ENCODE data around the gene SPACA4. TPM values are rescaled to one million over a fixed set of nuclear protein-coding genes. Genes with fewer than 3 reads are reported as not detected.
"Not testable (repeated sequence)": the region's sequence is repeated elsewhere in the genome, so short reads cannot be mapped to it uniquely, and the experiment has no call there.

SPACA4 gene
- total and polyA plus RNA-seq, 9 donors, result not detected

DNA sequence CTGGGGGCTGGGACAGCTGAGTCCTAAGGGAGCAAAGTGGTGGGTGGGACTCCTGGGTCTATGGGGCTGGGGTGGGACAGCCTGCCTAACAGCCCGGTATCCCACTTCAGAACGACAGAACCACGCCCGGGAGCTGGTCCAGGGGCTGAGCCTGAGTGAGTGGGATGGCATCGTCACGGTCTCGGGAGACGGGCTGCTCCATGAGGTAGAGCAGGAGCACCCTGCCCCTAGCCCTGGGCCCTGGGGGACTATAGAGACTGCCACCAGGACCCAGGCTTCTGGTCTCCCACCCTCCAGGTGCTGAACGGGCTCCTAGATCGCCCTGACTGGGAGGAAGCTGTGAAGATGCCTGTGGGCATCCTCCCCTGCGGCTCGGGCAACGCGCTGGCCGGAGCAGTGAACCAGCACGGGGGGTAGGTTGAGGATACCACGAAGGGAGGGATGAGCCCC is 21.3 kb downstream of the SPACA4 start:
- WGBS (ENCODE audit: insufficient coverage), result 81% methylated on average over 6 of the region's 17 CpGs
- peaks cover 41% of the 10 kb centered on the region for H3K4me1 ChIP-seq (ENCODE audit: control insufficient read depth, insufficient read depth, low read length)
- H3K4me3 ChIP-seq (ENCODE audit: low read length), result no peak overlapping the region
- H3K9me3 ChIP-seq (replicated peaks; ENCODE audit: control insufficient read depth, low read depth, low read length), result no peaks in the 10 kb centered on the region
- peak; percentile 24 for DNase-seq
- no peaks in the 10 kb centered on the region for H3K27me3 ChIP-seq (ENCODE audit: control insufficient read depth, insufficient read depth, low read length)
- no peak overlapping the region for H3K27ac ChIP-seq (ENCODE audit: low read length)
- peaks cover 26% of the 10 kb centered on the region for H3K36me3 ChIP-seq (ENCODE audit: control insufficient read depth, insufficient read depth, low read length)

DNA sequence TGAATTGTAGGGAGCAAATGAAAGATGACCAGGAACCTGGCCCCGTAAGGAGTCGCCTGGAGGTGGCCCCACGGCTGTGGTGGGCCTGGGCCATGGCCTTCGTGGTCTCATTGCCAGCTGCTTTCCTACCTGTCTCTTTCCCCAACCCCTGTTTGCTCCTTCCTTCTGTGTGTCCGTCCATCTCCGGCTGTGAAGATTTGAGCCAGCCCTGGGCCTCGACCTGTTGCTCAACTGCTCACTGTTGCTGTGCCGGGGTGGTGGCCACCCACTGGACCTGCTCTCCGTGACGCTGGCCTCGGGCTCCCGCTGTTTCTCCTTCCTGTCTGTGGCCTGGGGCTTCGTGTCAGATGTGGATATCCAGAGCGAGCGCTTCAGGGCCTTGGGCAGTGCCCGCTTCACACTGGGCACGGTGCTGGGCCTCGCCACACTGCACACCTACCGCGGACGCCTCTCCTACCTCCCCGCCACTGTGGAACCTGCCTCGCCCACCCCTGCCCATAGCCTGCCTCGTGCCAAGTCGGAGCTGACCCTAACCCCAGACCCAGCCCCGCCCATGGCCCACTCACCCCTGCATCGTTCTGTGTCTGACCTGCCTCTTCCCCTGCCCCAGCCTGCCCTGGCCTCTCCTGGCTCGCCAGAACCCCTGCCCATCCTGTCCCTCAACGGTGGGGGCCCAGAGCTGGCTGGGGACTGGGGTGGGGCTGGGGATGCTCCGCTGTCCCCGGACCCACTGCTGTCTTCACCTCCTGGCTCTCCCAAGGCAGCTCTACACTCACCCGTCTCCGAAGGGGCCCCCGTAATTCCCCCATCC is 22.1 kb downstream of the SPACA4 start:
- peaks cover 31% of the 10 kb centered on the region for H3K36me3 ChIP-seq (ENCODE audit: control insufficient read depth, insufficient read depth, low read length)
- no peaks in the 10 kb centered on the region for H3K9me3 ChIP-seq (replicated peaks; ENCODE audit: control insufficient read depth, low read depth, low read length)
- 80% methylated on average over 25 of the region's 34 CpGs for WGBS (ENCODE audit: insufficient coverage)
- H3K27me3 ChIP-seq (ENCODE audit: control insufficient read depth, insufficient read depth, low read length), result no peaks in the 10 kb centered on the region
- H3K4me1 ChIP-seq (ENCODE audit: control insufficient read depth, insufficient read depth, low read length), result peaks cover 41% of the 10 kb centered on the region
- DNase-seq, result no peak
- H3K4me3 ChIP-seq (ENCODE audit: low read length), result no peak overlapping the region
- H3K27ac ChIP-seq (ENCODE audit: low read length), result no peak overlapping the region

DNA sequence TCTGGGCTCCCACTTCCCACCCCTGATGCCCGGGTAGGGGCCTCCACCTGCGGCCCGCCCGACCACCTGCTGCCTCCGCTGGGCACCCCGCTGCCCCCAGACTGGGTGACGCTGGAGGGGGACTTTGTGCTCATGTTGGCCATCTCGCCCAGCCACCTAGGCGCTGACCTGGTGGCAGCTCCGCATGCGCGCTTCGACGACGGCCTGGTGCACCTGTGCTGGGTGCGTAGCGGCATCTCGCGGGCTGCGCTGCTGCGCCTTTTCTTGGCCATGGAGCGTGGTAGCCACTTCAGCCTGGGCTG is 22.7 kb downstream of the SPACA4 start:
- Histone ChIP-seq H3K27me3 (ENCODE audit: control insufficient read depth, insufficient read depth, low read length) (no peaks in the 10 kb centered on the region), H3K27ac (ENCODE audit: low read length) (peak overlapping the region; percentile 38), H3K4me1 (ENCODE audit: control insufficient read depth, insufficient read depth, low read length) (peaks cover 45% of the 10 kb centered on the region), H3K9me3 (replicated peaks; ENCODE audit: control insufficient read depth, low read depth, low read length) (no peaks in the 10 kb centered on the region), H3K4me3 (ENCODE audit: low read length) (no peak overlapping the region), H3K36me3 (ENCODE audit: control insufficient read depth, insufficient read depth, low read length) (peaks cover 31% of the 10 kb centered on the region)
- DNase-seq, result no peak
- 76% methylated on average over 22 of the region's 22 CpGs for WGBS (ENCODE audit: insufficient coverage)

DNA sequence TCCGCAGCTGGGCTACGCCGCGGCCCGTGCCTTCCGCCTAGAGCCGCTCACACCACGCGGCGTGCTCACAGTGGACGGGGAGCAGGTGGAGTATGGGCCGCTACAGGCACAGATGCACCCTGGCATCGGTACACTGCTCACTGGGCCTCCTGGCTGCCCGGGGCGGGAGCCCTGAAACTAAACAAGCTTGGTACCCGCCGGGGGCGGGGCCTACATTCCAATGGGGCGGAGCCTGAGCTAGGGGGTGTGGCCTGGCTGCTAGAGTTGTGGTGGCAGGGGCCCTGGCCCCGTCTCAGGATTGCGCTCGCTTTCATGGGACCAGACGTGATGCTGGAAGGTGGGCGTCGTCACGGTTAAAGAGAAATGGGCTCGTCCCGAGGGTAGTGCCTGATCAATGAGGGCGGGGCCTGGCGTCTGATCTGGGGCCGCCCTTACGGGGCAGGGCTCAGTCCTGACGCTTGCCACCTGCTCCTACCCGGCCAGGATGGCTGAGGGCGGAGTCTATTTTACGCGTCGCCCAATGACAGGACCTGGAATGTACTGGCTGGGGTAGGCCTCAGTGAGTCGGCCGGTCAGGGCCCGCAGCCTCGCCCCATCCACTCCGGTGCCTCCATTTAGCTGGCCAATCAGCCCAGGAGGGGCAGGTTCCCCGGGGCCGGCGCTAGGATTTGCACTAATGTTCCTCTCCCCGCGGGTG is 23.2 kb downstream of the SPACA4 start:
- Histone ChIP-seq H3K4me1 (ENCODE audit: control insufficient read depth, insufficient read depth, low read length) (peaks cover 45% of the 10 kb centered on the region), H3K27ac (ENCODE audit: low read length) (peak overlapping the region; percentile 64), H3K9me3 (replicated peaks; ENCODE audit: control insufficient read depth, low read depth, low read length) (no peaks in the 10 kb centered on the region), H3K27me3 (ENCODE audit: control insufficient read depth, insufficient read depth, low read length) (no peaks in the 10 kb centered on the region), H3K36me3 (ENCODE audit: control insufficient read depth, insufficient read depth, low read length) (peaks cover 31% of the 10 kb centered on the region), H3K4me3 (ENCODE audit: low read length) (no peak overlapping the region)
- WGBS (ENCODE audit: insufficient coverage), result 24% methylated on average over 43 of the region's 48 CpGs
- DNase-seq, result peak; percentile 64

DNA sequence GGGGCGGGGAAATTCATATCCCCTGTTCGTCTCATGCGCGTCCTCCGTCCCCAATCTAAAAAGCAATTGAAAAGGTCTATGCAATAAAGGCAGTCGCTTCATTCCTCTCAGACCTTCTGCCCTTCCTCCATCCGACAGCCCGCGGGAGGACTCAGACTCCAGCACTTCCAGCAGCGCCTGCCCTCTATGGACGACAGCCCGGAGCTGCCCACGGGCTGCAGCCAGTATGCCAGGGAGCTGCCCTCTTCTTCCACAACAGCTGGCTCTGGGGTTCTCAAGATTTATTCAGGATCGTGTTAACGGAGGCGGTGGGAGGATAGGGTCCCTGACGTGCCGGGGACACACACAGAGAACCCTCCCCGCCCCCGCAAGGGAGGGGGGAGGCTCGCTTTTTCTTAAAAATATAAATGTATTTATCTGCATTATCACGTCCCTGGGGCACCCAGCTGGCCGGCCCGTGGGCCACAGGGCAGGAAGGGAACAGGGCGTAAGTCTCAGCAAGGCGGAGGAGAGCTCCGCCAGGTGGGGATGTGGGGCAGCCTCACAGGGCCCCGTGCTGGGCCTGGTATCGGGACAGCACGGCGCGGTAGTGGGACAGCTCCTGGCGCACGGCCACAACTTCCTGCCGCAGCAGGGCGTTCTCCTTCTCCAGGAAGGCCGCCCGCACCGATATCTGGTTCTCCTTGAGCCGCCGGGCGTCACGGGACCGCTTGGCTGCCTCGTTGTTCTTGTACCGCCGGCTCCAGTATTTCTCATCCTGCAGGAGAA is 23.9 kb downstream of the SPACA4 start:
- Histone ChIP-seq H3K27me3 (ENCODE audit: control insufficient read depth, insufficient read depth, low read length) (no peaks in the 10 kb centered on the region), H3K9me3 (replicated peaks; ENCODE audit: control insufficient read depth, low read depth, low read length) (no peaks in the 10 kb centered on the region), H3K4me1 (ENCODE audit: control insufficient read depth, insufficient read depth, low read length) (peaks cover 47% of the 10 kb centered on the region), H3K27ac (ENCODE audit: low read length) (peak overlapping the region; percentile 64), H3K36me3 (ENCODE audit: control insufficient read depth, insufficient read depth, low read length) (peaks cover 30% of the 10 kb centered on the region), H3K4me3 (ENCODE audit: low read length) (no peak overlapping the region)
- whole genome bisulfite sequencing (ENCODE audit: insufficient coverage), result 2% methylated on average over 25 of the region's 47 CpGs
- peak; percentile 80 for DNase-seq

DNA sequence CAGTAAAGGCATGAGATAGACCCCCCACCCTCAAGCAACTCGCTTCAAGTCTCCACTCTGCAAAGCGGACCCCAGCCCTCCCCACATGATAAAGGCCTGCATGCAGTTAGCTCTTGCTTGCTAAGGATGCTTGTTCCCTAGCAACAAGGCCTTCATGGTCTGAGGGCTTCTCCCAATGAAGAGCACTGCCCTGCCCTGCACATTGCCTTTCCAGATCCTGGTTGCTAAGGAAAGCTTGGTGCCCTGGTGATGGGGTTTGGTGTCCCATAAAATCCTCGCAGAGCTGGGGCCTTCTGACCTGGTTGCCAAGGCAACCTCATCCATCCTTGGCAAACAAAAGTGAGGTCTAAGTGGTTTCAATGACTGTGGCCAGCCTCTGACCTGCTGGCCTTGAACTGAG is 24.7 kb downstream of the SPACA4 start:
- Histone ChIP-seq H3K27ac (ENCODE audit: low read length) (peak overlapping the region; percentile 64), H3K4me3 (ENCODE audit: low read length) (no peak overlapping the region), H3K4me1 (ENCODE audit: control insufficient read depth, insufficient read depth, low read length) (peaks cover 52% of the 10 kb centered on the region), H3K27me3 (ENCODE audit: control insufficient read depth, insufficient read depth, low read length) (no peaks in the 10 kb centered on the region), H3K9me3 (replicated peaks; ENCODE audit: control insufficient read depth, low read depth, low read length) (no peaks in the 10 kb centered on the region), H3K36me3 (ENCODE audit: control insufficient read depth, insufficient read depth, low read length) (peaks cover 23% of the 10 kb centered on the region)
- 46% methylated on average over 3 of the region's 3 CpGs for WGBS (ENCODE audit: insufficient coverage)
- peak; percentile 40 for DNase-seq

DNA sequence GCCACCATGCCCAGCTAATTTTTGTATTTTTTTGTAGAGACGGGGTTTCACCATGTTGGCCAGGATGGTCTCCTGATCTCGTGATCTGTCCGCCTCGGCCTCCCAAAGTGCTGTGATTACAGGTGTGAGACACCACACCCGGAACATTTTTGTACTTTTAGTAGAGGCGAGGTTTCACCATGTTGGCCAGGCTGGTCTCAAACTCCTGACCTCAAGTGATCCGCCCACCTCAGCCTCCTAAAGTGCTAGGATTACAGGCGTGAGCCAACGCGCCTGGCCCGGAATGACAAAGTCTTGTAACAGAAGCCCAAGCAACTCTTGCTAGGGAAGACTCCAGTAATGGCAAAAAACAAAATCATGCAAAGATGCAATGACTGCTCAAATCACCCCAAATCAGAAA is 25.7 kb downstream of the SPACA4 start:
- H3K9me3 ChIP-seq (replicated peaks; ENCODE audit: control insufficient read depth, low read depth, low read length); DNase-seq; H3K27me3 ChIP-seq (ENCODE audit: control insufficient read depth, insufficient read depth, low read length); H3K27ac ChIP-seq (ENCODE audit: low read length); H3K4me3 ChIP-seq (ENCODE audit: low read length): not testable (repeated sequence)
- Histone ChIP-seq H3K4me1 (ENCODE audit: control insufficient read depth, insufficient read depth, low read length) (peaks cover 61% of the 10 kb centered on the region), H3K36me3 (ENCODE audit: control insufficient read depth, insufficient read depth, low read length) (peaks cover 17% of the 10 kb centered on the region)
- 90% methylated on average over 11 of the region's 11 CpGs for WGBS (ENCODE audit: insufficient coverage)

DNA sequence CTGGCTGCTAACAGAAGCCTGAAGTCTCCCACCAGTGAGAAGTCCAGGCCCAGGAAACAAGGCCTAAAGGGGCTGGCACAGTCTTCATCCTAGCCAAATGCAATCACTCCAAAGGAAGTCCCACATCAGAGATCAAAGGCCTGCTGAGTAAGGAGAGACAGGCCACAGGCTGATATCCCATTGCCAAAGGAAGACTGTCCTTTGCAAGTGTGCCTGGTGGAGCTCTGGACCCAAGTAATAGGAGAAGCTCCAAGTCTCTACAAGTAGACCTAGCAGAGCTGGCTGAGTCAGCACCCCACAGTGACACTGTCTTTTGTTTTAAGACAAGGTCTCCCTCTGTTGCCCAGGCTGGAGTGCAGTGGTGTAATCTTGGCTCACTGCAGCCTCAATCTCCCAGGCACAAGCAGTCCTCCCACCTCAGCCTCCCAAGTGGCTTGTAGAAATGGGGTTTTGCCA is 26.2 kb downstream of the SPACA4 start:
- H3K4me3 ChIP-seq (ENCODE audit: low read length), result no peak overlapping the region
- no peaks in the 10 kb centered on the region for H3K27me3 ChIP-seq (ENCODE audit: control insufficient read depth, insufficient read depth, low read length)
- H3K27ac ChIP-seq (ENCODE audit: low read length), result no peak overlapping the region
- no peaks in the 10 kb centered on the region for H3K9me3 ChIP-seq (replicated peaks; ENCODE audit: control insufficient read depth, low read depth, low read length)
- DNase-seq, result peak; percentile 33
- H3K36me3 ChIP-seq (ENCODE audit: control insufficient read depth, insufficient read depth, low read length), result peaks cover 15% of the 10 kb centered on the region
- H3K4me1 ChIP-seq (ENCODE audit: control insufficient read depth, insufficient read depth, low read length), result peaks cover 62% of the 10 kb centered on the region

DNA sequence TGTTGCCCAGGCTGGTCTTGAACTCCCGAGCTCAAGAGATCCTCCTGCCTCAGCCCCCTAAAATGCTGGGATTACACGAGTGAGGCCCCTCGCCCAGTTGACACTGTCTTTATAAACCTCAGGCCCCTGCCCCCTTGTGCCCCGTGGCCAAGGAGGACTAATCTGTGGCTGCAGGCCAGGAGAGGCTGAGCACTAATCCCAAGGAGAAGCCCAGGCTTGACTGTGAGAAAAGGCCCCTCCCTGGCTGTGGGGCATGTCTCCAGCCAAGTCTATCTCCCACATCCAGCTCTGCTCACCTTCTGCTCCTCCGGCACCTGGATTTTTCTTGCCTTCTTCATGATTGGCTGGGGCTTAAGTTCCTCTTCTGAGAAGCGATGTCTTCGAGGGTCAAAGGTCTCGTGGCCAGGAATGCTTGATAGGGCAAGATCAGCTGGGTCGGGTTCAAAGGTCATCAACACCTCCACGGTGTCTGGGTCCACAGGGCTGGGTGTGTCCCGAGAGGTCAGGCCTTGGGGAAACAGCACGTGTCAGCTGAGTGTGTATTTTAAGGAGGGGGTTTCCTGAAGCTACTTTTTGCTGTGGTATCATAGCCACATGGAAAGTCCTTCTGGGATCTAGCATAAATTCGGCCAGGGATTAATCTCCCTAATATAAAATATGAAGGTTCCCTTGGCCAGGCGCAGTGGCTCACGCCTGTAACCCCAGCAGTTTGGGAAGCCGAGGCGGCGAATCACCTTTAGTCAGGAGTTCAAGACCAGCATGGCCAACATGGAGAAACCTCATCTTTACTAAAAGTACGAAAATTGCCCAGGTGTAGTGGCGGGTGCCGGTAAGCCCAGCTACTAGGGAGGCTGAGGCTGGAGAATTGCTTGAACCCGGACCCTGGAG is 26.9 kb downstream of the SPACA4 start:
- no peaks in the 10 kb centered on the region for H3K9me3 ChIP-seq (replicated peaks; ENCODE audit: control insufficient read depth, low read depth, low read length)
- H3K36me3 ChIP-seq (ENCODE audit: control insufficient read depth, insufficient read depth, low read length), result peaks cover 15% of the 10 kb centered on the region
- peak; percentile 50 for DNase-seq
- H3K4me3 ChIP-seq (ENCODE audit: low read length), result no peak overlapping the region
- peaks cover 68% of the 10 kb centered on the region for H3K4me1 ChIP-seq (ENCODE audit: control insufficient read depth, insufficient read depth, low read length)
- 70% methylated on average over 9 of the region's 22 CpGs for WGBS (ENCODE audit: insufficient coverage)
- no peak overlapping the region for H3K27ac ChIP-seq (ENCODE audit: low read length)
- H3K27me3 ChIP-seq (ENCODE audit: control insufficient read depth, insufficient read depth, low read length), result no peaks in the 10 kb centered on the region

Data from muscle of leg (tissue), 11 donors.